Colonic mucosa (tissue), 4 donors: ENCODE results near the gene FNDC3B. TPM values are rescaled to one million over a fixed set of nuclear protein-coding genes. Genes with fewer than 3 reads are reported as not detected.

Experiments
- DNase-seq: peaks from one replicate; pipeline ENCODE4 v3.0.0-alpha.2; 2020
- H3K27ac ChIP-seq: fragments of 200-600 bp; one replicate; pipeline ENCODE4 v1.8.0; 2021
- H3K27me3 ChIP-seq: fragments of 200-600 bp; one replicate; pipeline ENCODE4 v1.8.0; 2021
- H3K36me3 ChIP-seq: fragments of 200-600 bp; one replicate; pipeline ENCODE4 v1.8.0; 2021
- H3K4me1 ChIP-seq: fragments of 200-600 bp; one replicate; pipeline ENCODE4 v1.8.0; 2021; ENCODE audit warnings: mild to moderate bottlenecking
- H3K4me3 ChIP-seq: fragments of 200-600 bp; one replicate; pipeline ENCODE4 v1.8.0; 2021
- H3K9ac ChIP-seq, 2 donors: one replicate each; pipeline ENCODE4 v1.7.0; 2013; ENCODE audit warnings: control low read depth in 2 of 2, low read depth in 2 of 2, low read length in 2 of 2
- H3K9me3 ChIP-seq: fragments of 200-600 bp; one replicate; pipeline ENCODE4 v1.8.0; 2021
- CTCF ChIP-seq: fragments of 200-600 bp; IDR thresholded peaks from one replicate; pipeline ENCODE4 v1.8.0; 2022; ENCODE audit warnings: antibody characterized with exemption, mild to moderate bottlenecking
- intact Hi-C: fragments of 100-400 bp; cut with DNase I; formaldehyde crosslinking; loops from one replicate; pipeline ENCODE4 v1.14.1; 2022
- total RNA-seq, 2 donors: library from RNA; stranded (reverse); fragmentation: NEBNext Ultra II Directional in 1 of 2; extraction: Animal tissue kit (Norgen Biotek cat#: 25700) in 1 of 2; gene quantifications; one replicate each; pipeline ENCODE4 v1.2.1, GENCODE V29; 2021
- donor health status: healthy.
- donor health status: DM: no; HTN: no; CAD: no.
- donor health status: DM: no; HTN: no; CAD: no.

The FNDC3B gene
- total RNA-seq, 2 donors from 2014 or later, result 66.7 to 142 TPM

- intact Hi-C loops, result no loop called here
- no peaks in the 10 kb centered on the region for H3K27me3 ChIP-seq
- H3K9me3 ChIP-seq, result no peaks in the 10 kb centered on the region
- no peak overlapping the region for H3K4me3 ChIP-seq
- H3K4me1 ChIP-seq, result no peaks in the 10 kb centered on the region
- H3K9ac ChIP-seq, result no peak overlapping the region
- TF ChIP-seq CTCF, result no peak
- no peaks in the 10 kb centered on the region for H3K36me3 ChIP-seq
- DNase-seq, result no peak
- no peak overlapping the region for H3K27ac ChIP-seq
Measured at GRCh38 chr3:172231318-172231901, 192.0 kb downstream of the FNDC3B start.

DNA sequence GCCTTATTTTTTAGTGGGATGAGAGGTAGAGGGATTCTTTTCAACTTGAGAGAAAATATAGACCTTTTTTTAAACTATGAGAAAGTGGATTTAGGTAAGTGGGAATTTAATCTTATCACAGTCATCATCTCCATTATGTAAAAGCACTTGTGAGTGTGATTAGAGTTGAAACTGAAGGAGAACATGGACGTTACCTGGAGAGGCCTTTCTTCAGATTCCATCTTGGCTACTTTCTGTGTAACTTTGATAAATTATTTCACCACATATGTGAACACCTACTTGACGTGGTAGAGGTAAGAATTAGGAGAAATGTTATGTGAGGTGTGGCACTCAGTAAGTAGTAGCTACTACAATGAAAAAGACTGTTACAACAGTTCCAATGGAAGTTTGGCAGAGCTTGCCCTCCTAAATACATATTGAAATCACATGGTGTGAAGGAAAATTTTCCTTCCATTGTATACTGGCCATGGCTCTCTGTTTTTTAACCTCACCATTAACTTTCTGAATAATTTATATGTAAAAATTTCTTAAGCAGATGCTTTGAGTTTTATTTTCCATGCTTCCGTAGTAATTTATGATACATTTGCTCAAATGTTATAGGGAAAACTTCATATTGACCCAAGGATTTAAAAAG is 193.3 kb downstream of the FNDC3B start:
- intact Hi-C loops, result no loop called here

DNA sequence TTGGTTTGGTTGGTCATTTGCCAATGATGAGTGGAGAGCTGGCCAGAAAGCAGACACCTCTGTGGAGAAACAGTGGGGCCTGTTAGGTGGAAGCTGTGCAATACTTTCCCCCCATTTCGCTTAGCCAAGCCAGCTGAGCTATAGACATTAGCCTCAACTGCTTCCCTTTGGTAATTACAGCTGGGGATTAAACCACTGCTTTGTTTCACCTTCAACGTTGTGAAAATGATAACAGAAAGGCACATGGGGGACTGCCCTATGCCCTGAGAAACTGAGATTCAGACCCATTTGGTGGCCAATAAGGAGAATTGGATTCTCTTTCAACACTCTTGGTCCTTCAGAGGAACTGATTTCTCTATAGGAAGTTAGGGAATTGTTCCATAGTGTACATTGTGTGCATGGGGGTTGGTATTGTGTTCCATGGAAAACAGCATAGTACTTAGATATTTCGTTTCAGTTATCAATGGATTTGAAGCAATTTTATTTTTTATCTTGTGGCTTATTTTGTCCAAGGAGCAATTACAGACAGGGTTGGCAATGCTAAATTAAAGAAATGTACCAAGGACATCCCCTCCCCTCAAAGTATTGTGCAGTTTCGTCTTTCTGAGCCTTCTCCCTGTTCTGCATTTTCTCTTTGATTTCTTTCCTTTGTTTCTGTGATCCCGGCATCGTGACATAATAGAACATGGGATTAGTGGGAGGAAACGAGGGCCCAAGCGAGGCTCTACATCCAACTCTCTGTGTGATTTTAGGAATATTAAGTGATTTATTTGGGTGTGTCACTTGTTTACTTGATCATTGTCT is 194.3 kb downstream of the FNDC3B start:
- Histone ChIP-seq H3K9me3 (no peaks in the 10 kb centered on the region), H3K4me1 (no peaks in the 10 kb centered on the region), H3K36me3 (no peaks in the 10 kb centered on the region), H3K27me3 (no peaks in the 10 kb centered on the region), H3K9ac (no peak overlapping the region), H3K4me3 (no peak overlapping the region), H3K27ac (no peak overlapping the region)
- DNase-seq, result no peak
- no peak for TF ChIP-seq CTCF
- intact Hi-C loops, result no loop called here

More for the DNA sequence above, 193.3 kb downstream of the FNDC3B start:
- H3K9me3 ChIP-seq, result no peaks in the 10 kb centered on the region
- no peak for DNase-seq
- H3K27ac ChIP-seq, result no peak overlapping the region
- no peaks in the 10 kb centered on the region for H3K36me3 ChIP-seq
- TF ChIP-seq CTCF, result no peak
- no peaks in the 10 kb centered on the region for H3K4me1 ChIP-seq
- H3K9ac ChIP-seq, result no peak overlapping the region
- H3K4me3 ChIP-seq, result no peak overlapping the region
- H3K27me3 ChIP-seq, result no peaks in the 10 kb centered on the region

DNA sequence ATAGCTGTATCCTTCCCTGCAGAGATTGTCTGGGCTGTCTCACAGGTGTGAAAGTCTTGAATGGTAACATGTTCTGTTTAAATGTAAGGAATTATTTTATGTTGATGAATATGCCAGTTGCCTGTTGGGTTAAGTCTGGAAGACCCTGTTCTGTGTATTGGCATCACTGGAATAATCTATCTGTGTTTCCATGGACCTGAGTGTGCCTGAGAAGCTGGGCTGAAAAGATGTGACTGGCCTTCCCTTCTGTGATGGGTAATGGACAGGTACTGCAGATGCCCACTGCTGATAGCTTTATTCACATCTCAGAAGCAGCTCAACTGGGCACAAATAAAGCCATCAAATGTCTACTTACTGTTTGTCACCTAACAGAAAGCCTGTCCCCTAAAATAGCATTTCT is 196.3 kb downstream of the FNDC3B start:
- H3K4me1 ChIP-seq, result no peaks in the 10 kb centered on the region
- H3K9me3 ChIP-seq, result no peaks in the 10 kb centered on the region
- DNase-seq, result no peak
- no peaks in the 10 kb centered on the region for H3K36me3 ChIP-seq
- no peak for TF ChIP-seq CTCF
- H3K27ac ChIP-seq, result no peak overlapping the region
- no peak overlapping the region for H3K9ac ChIP-seq
- intact Hi-C loops, result no loop called here
- H3K27me3 ChIP-seq, result no peaks in the 10 kb centered on the region
- no peak overlapping the region for H3K4me3 ChIP-seq

DNA sequence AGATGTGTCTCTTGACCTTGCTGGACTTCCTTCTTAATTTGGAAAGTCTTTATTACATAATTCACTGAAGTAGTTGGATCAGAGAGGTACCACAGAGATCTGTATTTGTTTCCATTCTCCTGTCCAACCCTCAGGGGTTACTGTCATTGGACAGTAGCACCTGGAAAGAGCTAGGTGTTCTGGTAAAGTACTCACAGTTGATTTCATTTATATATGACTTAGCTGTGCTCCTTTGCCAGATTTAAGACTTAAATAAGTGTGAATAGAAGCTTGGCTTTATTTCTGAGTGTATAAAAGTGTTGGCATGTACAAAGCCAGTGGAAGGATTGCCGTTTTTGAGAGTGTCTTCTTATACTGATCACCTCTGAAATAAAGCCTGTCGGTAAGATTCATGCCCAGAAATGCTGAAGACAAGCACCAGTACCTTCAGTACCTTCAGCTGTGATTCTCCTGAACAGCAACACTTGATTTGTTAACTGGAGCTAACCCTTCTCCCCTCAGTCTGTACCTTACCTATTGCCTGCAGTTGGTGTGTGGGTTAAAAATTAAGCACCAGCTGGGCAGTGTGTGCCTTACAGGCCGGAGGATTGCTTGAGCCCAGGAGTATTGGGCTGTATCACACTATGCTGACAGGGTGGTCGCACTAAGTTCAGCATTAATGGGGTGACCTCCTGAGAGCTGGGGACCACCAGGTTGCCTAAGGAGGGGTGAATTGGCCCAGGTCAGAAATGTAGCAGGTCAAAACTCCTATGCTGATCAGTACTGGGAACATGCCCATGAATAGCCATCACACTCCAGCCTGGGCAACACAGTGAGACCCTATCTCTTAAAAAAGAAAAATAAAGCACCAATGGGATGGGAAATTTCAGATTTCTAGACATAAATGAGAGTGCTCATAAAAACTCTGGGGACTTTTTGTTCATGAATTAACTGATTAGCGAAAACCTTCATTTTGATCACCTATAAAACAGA is 197.7 kb downstream of the FNDC3B start:
- H3K4me3 ChIP-seq, result no peak overlapping the region
- H3K4me1 ChIP-seq, result no peaks in the 10 kb centered on the region
- no peak for DNase-seq
- H3K36me3 ChIP-seq, result no peaks in the 10 kb centered on the region
- no peak for TF ChIP-seq CTCF
- H3K27me3 ChIP-seq, result no peaks in the 10 kb centered on the region
- H3K27ac ChIP-seq, result no peak overlapping the region
- H3K9me3 ChIP-seq, result no peaks in the 10 kb centered on the region
- H3K9ac ChIP-seq, result no peak overlapping the region
- intact Hi-C loops, result no loop called here
